Cerebellar cortex (tissue), 1 donor: ENCODE measurements around the gene CCK.
"Not testable (repeated sequence)": the region's sequence is repeated elsewhere in the genome, so short reads cannot be mapped to it uniquely, and the experiment has no call there.

Experiments used
- DNase-seq: peaks from one replicate; pipeline ENCODE4 v3.0.0-alpha.2; 2015; ENCODE audit warnings: low spot score

The CCK gene

GRCh38 chr3:42266085-42266484, at the start of gene CCK:
CCK (minus strand) TSS chr3:42266185; CDS start chr3:42263630, 2,555 bp downstream.
- no peak for DNase-seq

- no peak for DNase-seq
Measured at GRCh38 chr3:42314411-42314810, 48.4 kb upstream of the CCK start.

GRCh38 chr3:42308651-42309050, 42.7 kb upstream of the CCK start:
- no peak for DNase-seq

- DNase-seq = no peak
Measured at GRCh38 chr3:42306499-42306898, 40.5 kb upstream of the CCK start.

- DNase-seq = no peak
Measured at GRCh38 chr3:42302924-42303634, 37.1 kb upstream of the CCK start.

GRCh38 chr3:42301446-42302175, 35.6 kb upstream of the CCK start:
- DNase-seq = no peak

GRCh38 chr3:42300778-42301177, 34.8 kb upstream of the CCK start:
- no peak for DNase-seq

- no peak for DNase-seq
Measured at GRCh38 chr3:42300013-42300412, 34.0 kb upstream of the CCK start.

GRCh38 chr3:42298259-42298658, 32.3 kb upstream of the CCK start:
- DNase-seq = no peak

GRCh38 chr3:42292009-42292408, 26.0 kb upstream of the CCK start:
- no peak for DNase-seq

- DNase-seq = no peak
Measured at GRCh38 chr3:42290966-42291714, 25.2 kb upstream of the CCK start.

GRCh38 chr3:42289026-42289425, 23.0 kb upstream of the CCK start:
- no peak for DNase-seq

- DNase-seq = no peak
Measured at GRCh38 chr3:42288385-42288784, 22.4 kb upstream of the CCK start.

- not testable (repeated sequence) for DNase-seq
Measured at GRCh38 chr3:42287423-42287822, 21.4 kb upstream of the CCK start.

- peak; percentile 90 for DNase-seq
Measured at GRCh38 chr3:42277676-42278075, 11.7 kb upstream of the CCK start.

GRCh38 chr3:42276141-42277132, 10.5 kb upstream of the CCK start:
- no peak for DNase-seq

GRCh38 chr3:42275217-42275616, 9.2 kb upstream of the CCK start:
- no peak for DNase-seq

- DNase-seq = no peak
Measured at GRCh38 chr3:42274266-42274665, 8.3 kb upstream of the CCK start.

- DNase-seq = no peak
Measured at GRCh38 chr3:42273361-42273760, 7.4 kb upstream of the CCK start.

GRCh38 chr3:42271786-42272185, 5.8 kb upstream of the CCK start:
- no peak for DNase-seq

GRCh38 chr3:42270561-42270960, 4.6 kb upstream of the CCK start:
- DNase-seq = no peak

- DNase-seq = no peak
Measured at GRCh38 chr3:42269647-42270046, 3.7 kb upstream of the CCK start.
